ENCODE data around the gene TSPAN6.

Gene TSPAN6

DNA sequence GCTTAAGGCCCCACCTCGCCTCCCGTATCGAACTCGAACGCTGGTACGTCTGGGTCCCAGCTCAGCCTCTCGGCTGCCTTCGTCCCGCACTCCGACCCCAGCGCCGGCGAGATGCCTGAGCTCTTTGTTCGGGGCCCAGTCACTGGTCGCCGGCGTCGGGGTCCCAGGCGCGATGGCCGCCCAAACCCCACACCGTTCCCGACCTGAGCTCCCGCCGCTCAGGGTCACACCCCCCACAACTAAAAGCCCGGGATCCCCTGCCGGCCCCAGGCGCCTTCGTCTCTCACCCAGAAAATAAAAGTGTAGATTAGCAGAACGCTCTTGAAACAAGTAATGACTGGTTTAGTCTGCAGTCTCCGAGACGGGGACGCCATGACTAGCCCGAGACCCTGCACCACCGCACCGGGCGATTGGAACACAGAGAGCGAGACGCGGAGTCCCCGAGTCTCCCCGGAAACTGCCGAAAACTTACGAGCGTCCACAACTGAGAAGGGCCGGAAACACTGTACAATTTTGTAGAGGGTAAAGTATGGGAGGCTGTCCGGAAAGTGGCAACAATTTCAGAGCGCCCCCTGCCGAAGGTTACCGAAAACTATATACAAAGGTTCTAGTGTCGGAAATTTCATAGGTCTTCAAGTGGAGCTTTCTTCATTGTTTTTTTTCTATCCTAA is at the start of gene TSPAN6:
TSS of gene TSPAN6 (minus strand) at position 486 of the 671 bp plus-strand sequence. CDS start at position 374, 112 bp downstream.
- Histone ChIP-seq H3K27ac (no peak within 1 kb of the TSS), H3K27me3 (peaks cover 70% of the 10 kb centered on the region), H3K4me1 (ENCODE audit: control insufficient read depth in 1 of 2, insufficient read depth in 1 of 2, low read depth in 1 of 2, low read length in 1 of 2) (no peaks in the 10 kb centered on the region), H3K4me3 (ENCODE audit: low read depth in 1 of 2, low read length in 1 of 2) (no peak within 1 kb of the TSS), H3K36me3 (no peaks in the 10 kb centered on the region), H3K9me3 (no peaks in the 10 kb centered on the region)
- TF ChIP-seq, protein P1, sequence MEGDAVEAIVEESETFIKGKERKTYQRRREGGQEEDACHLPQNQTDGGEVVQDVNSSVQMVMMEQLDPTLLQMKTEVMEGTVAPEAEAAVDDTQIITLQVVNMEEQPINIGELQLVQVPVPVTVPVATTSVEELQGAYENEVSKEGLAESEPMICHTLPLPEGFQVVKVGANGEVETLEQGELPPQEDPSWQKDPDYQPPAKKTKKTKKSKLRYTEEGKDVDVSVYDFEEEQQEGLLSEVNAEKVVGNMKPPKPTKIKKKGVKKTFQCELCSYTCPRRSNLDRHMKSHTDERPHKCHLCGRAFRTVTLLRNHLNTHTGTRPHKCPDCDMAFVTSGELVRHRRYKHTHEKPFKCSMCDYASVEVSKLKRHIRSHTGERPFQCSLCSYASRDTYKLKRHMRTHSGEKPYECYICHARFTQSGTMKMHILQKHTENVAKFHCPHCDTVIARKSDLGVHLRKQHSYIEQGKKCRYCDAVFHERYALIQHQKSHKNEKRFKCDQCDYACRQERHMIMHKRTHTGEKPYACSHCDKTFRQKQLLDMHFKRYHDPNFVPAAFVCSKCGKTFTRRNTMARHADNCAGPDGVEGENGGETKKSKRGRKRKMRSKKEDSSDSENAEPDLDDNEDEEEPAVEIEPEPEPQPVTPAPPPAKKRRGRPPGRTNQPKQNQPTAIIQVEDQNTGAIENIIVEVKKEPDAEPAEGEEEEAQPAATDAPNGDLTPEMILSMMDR (IDR thresholded peaks at IDR 0.05), result no peak

DNA sequence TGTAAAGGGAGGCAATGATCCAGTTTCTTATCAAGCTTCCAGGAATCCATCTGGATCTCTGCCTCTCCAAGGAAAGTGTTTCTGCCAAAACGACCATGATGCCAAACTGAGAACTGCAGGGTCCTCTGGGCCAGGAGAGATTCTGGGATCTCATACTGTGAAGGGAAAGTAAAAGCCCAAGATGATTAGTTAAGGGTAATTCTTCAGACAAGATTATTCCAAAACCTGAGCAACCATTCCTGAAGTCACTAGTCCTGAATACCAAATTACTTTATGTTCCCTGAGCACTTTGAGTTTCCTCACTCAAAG is 49.3 kb upstream of the TSPAN6 start:
- H3K27me3 ChIP-seq, result no peaks in the 10 kb centered on the region
- H3K9me3 ChIP-seq, result no peaks in the 10 kb centered on the region
- no peaks in the 10 kb centered on the region for H3K4me1 ChIP-seq (ENCODE audit: control insufficient read depth in 1 of 2, insufficient read depth in 1 of 2, low read depth in 1 of 2, low read length in 1 of 2)
- H3K27ac ChIP-seq, result no peak overlapping the region
- H3K36me3 ChIP-seq, result no peaks in the 10 kb centered on the region
- TF ChIP-seq, protein P1 (IDR thresholded peaks at IDR 0.05), result no peak
- no peak overlapping the region for H3K4me3 ChIP-seq (ENCODE audit: low read depth in 1 of 2, low read length in 1 of 2)

DNA sequence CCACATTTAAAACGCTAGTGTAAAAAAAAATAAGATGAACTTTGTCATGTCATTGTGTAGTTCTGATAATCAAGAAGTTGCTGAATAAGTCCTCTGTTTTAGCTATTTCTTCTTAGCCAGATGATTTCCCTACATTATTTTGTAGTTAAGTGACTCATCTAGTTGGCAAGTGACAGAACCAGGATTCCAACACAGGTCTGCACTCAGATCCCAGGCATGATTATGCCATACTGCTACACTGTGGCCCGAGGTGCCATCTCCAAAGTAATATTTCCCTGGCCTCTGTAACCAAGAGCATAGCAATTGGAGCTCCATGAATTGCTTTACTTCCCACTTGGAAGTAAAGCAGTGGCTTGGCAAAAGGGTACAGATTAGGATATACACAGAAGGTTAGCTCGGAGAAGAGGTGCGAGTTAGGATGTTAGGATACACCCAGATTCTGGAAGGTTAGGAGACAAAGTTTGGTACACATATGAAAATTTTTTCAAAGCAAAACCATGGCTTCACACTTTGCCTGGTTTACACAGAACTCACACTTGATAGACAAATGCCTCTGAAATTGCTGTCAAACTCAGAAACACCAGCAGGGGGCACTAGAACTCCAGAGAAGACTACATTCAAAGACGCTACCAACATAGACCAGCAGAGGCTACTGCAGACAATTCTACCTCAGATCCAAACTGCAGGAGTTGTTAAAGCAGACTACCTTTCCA is 48.8 kb upstream of the TSPAN6 start:
- Histone ChIP-seq H3K27me3 (no peaks in the 10 kb centered on the region), H3K9me3 (no peaks in the 10 kb centered on the region), H3K36me3 (no peaks in the 10 kb centered on the region), H3K4me1 (ENCODE audit: control insufficient read depth in 1 of 2, insufficient read depth in 1 of 2, low read depth in 1 of 2, low read length in 1 of 2) (no peaks in the 10 kb centered on the region), H3K27ac (no peak overlapping the region), H3K4me3 (ENCODE audit: low read depth in 1 of 2, low read length in 1 of 2) (no peak overlapping the region)
- TF ChIP-seq, protein P1 (IDR thresholded peaks at IDR 0.05), result no peak

GRCh38 chrX:100682939-100683338 is 46.3 kb upstream of the TSPAN6 start:
- Histone ChIP-seq H3K36me3 (no peaks in the 10 kb centered on the region), H3K4me1 (ENCODE audit: control insufficient read depth in 1 of 2, insufficient read depth in 1 of 2, low read depth in 1 of 2, low read length in 1 of 2) (no peaks in the 10 kb centered on the region), H3K9me3 (no peaks in the 10 kb centered on the region), H3K27ac (no peak overlapping the region), H3K4me3 (ENCODE audit: low read depth in 1 of 2, low read length in 1 of 2) (no peak overlapping the region), H3K27me3 (no peaks in the 10 kb centered on the region)
- TF ChIP-seq, protein P1 (IDR thresholded peaks at IDR 0.05), result no peak

DNA sequence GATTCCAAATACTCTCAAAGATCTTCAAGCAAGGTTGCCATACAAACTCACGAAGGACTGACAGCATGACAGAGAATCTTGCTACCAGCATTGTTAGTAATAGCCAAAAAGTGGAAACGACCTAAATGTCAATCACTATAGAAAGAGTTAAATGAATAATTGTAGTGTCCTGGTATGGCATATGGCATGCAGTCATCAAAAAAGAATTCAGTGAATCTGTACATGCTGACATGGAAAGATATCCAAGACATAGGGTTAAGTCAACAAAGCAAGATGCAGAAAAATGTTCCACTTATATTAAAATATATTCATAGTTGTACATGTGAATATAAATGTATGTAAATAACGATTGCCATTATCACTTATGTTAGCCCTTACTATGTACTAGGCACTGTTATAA is 45.0 kb upstream of the TSPAN6 start:
- H3K27me3 ChIP-seq, result no peaks in the 10 kb centered on the region
- H3K9me3 ChIP-seq, result no peaks in the 10 kb centered on the region
- TF ChIP-seq, protein P1 (IDR thresholded peaks at IDR 0.05), result no peak
- no peaks in the 10 kb centered on the region for H3K36me3 ChIP-seq
- H3K4me1 ChIP-seq (ENCODE audit: control insufficient read depth in 1 of 2, insufficient read depth in 1 of 2, low read depth in 1 of 2, low read length in 1 of 2), result no peaks in the 10 kb centered on the region
- H3K27ac ChIP-seq, result no peak overlapping the region
- H3K4me3 ChIP-seq (ENCODE audit: low read depth in 1 of 2, low read length in 1 of 2), result no peak overlapping the region
